T-helper 17 cell (primary cell): ENCODE results near the gene PSMD2. TPM values are rescaled to one million over a fixed set of nuclear protein-coding genes. Genes with fewer than 3 reads are reported as not detected.

ENCODE experiments used
- ATAC-seq: fragments of 150-1000 bp; cut with Tn5 transposase; 2 replicates; pipeline ENCODE4 v1.10.0; 2021; ENCODE audit warnings: mild to moderate bottlenecking, moderate library complexity
- DNase-seq, 3 donors: peaks; one replicate each; pipeline versions ENCODE4 v3.0.0 to v3.0.0-alpha.2; 2020 to 2021
- H3K9me3 ChIP-seq: one replicate; pipeline ENCODE4 v1.7.0; 2013; ENCODE audit warnings: low read length, mild to moderate bottlenecking; ENCODE audit not compliant: control insufficient read depth, poor library complexity, severe bottlenecking
- H3K27ac Mint-ChIP-seq: one replicate; pipeline ENCODE4 v1.8.0; 2022; ENCODE audit warnings: mild to moderate bottlenecking, moderate library complexity, mixed read lengths
- H3K27me3 Mint-ChIP-seq: one replicate; pipeline ENCODE4 v1.8.0; 2022; ENCODE audit warnings: mixed read lengths
- H3K36me3 Mint-ChIP-seq: one replicate; pipeline ENCODE4 v1.8.0; 2022; ENCODE audit warnings: low read depth, mixed read lengths
- H3K4me1 Mint-ChIP-seq: one replicate; pipeline ENCODE4 v1.8.0; 2022; ENCODE audit warnings: mild to moderate bottlenecking, mixed read lengths
- H3K4me3 Mint-ChIP-seq: one replicate; pipeline ENCODE4 v1.8.0; 2022; ENCODE audit warnings: mild to moderate bottlenecking, moderate library complexity, mixed read lengths
- total RNA-seq, 4 donors: library from RNA in 2 of 4; stranded (reverse) in 2 of 4; gene quantifications; one replicate each; pipeline ENCODE4 v1.2.3 and lab custom pipeline; 2022 to 2026

The PSMD2 gene
- total RNA-seq, 2 donors from 2014 or later: 149 to 171 TPM

DNA sequence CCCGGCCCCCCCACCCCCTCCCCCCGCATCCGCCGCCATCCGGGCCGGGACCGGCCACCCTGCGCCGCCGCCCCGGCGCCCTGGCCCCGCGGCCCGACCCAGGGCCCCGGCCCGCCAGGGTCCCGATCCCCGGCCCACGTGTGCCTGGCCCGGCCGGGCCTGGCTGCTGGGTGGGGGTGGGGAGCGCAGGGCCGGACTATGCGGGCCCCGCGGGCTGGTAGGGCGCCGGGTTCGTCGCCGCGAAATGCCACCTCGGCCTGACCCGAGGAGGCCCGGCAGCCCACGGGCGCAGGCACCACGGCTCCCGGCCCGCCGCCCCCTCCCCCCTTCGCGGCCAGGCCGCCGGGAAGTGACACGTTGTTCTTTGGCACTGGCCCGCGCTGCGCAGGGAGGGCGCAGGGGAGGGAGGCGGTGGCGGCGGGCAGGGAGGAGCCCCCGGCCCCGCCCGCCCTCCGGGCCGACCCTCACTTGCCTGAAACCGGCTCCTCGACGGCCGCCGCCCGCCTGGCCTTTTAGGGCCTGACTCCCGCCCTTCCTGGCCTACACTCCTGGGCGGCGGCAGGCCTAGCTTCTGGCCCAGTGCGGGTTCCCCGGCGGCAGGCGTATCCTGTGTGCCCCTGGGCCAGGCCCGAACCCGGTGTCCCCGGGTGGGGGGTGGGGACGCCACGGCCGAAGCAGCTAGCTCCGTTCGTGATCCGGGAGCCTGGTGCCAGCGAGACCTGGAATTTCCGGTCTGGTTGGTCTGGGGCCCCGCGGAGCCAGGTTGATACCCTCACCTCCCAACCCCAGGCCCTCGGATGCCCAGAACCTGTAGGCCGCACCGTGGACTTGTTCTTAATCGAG lies 15.9 kb downstream of the PSMD2 start:
- Mint-ChIP-seq H3K27ac (peak overlapping the region; percentile 86), H3K4me1 (peaks cover 36% of the 10 kb centered on the region), H3K36me3 (peaks cover 2% of the 10 kb centered on the region), H3K4me3 (peak overlapping the region; percentile 87), H3K27me3 (no peaks in the 10 kb centered on the region)
- H3K9me3 ChIP-seq: no peaks in the 10 kb centered on the region
- ATAC-seq (peak; percentile 67), DNase-seq (peak; percentile 53 to 71 (median 70))

DNA sequence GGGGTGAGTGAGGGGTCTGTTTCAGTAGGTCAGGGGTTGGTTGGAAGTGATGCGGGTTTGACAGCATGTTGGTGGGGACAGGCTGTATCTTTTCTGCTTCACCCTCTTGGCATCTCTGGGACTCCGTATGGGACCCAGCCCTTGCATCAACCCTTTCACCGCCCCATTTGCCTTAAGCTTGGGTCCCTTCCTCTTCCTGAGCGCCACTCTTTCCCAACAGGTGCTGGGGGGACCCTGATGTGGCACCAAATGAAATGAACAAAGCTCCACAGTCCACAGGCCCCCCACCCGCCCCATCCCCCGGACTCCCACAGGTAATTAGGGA lies 16.5 kb downstream of the PSMD2 start:
- Mint-ChIP-seq H3K27me3 (no peaks in the 10 kb centered on the region), H3K36me3 (peaks cover 2% of the 10 kb centered on the region), H3K27ac (peak overlapping the region; percentile 85), H3K4me1 (peaks cover 36% of the 10 kb centered on the region), H3K4me3 (peak overlapping the region; percentile 87)
- ATAC-seq (peak; percentile 4), DNase-seq (no peak)
- no peaks in the 10 kb centered on the region for H3K9me3 ChIP-seq

DNA sequence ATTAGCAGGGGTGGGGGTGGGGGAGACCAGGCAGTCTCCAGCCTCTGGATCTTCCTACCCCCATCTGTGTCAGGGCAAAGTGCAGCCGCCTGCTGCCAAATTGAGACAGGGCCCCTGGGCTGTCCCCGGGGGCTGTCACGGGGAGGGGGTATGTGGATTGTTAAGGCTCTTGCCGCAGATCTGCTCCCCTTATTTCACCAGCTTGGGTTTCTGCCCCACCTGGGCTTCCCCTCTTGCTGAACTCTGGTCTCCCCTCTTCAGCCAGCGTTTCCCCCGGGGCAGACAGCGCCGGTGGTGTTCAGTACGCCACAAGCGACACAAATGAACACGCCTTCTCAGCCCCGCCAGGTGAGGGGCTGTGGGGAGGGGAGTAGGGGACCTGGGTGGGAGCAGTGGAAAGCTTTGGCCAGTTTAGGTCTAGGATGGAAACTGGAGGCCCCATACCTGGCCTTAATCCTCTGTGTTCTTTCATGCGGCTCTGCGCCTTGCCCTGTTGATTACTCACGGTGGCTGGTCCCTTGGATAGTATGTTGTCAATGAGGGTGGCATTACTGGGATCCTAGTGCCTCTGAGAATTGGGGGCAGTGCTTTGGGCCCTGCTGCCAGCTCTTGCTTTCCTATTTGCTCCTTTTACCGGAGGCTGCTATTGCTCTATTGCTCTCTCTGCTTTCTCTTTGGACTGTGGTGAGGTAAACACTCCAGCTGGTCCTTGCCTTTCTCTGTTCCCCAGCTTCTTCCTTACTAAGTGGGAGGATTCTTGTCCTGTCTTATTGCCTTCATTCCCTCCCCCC lies 17.0 kb downstream of the PSMD2 start:
- Mint-ChIP-seq H3K4me1 (peaks cover 36% of the 10 kb centered on the region), H3K27ac (peak overlapping the region; percentile 85), H3K27me3 (no peaks in the 10 kb centered on the region), H3K36me3 (peaks cover 7% of the 10 kb centered on the region), H3K4me3 (peak overlapping the region; percentile 87)
- H3K9me3 ChIP-seq: no peaks in the 10 kb centered on the region
- DNase-seq (no peak), ATAC-seq (no peak)

DNA sequence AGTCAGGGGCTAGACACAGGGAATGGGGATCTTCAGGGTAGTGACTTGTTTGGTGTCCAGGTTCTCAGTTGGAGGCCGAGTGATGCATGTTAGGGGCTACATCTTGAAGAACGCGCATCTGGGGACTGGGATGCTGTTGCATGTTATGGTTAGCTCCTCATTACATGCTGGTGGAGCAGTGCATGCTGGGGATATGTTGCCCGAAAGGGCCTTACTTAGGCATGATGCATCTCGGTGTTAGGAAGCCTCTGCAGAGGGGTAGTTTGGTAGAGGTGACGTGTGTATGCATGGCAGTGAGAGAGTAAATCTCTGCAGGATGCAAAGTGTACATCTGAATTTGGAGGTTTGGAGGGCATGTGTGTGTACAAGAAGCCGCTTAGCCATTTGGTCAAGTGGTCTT lies 17.8 kb downstream of the PSMD2 start:
- peaks cover 33% of the 10 kb centered on the region for H3K4me1 Mint-ChIP-seq
- H3K36me3 Mint-ChIP-seq: peaks cover 7% of the 10 kb centered on the region
- DNase-seq: no peak

DNA sequence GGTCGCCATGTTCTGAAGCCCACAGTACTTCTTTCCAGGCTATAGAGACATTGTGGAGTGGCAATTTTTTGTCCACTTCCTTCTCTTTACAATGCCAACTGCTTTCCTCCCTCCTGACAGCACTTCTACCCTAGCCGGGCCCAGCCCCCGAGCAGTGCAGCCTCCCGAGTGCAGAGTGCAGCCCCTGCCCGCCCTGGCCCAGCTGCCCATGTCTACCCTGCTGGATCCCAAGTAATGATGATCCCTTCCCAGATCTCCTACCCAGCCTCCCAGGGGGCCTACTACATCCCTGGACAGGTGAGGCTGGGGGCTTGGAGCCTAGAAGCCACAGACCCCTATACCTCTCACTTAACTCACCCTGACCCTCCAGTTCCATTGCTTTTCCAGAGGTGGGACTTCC lies 18.2 kb downstream of the PSMD2 start:
- no peak for ATAC-seq
- peaks cover 33% of the 10 kb centered on the region for H3K4me1 Mint-ChIP-seq

More for the DNA sequence above, 17.8 kb downstream of the PSMD2 start:
- peak overlapping the region; percentile 85 for H3K27ac Mint-ChIP-seq
- peak overlapping the region; percentile 87 for H3K4me3 Mint-ChIP-seq
- H3K27me3 Mint-ChIP-seq: no peaks in the 10 kb centered on the region
- no peaks in the 10 kb centered on the region for H3K9me3 ChIP-seq
- ATAC-seq: no peak

DNA sequence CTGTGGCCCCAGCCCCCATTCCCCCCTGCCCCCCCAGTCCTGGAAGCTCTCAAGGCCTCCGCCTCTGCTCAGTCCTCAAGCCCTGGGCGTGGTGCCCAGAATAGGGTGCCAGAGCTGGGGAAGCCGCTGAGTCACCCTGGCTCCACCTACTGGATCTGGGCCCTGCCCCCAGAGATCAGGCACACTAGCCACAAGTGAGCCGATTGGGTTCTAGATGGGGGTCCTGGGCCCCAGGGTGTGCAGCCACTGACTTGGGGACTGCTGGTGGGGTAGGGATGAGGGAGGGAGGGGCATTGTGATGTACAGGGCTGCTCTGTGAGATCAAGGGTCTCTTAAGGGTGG lies 21.0 kb downstream of the PSMD2 start:
- Mint-ChIP-seq H3K27me3 (no peaks in the 10 kb centered on the region), H3K27ac (peak overlapping the region; percentile 90), H3K36me3 (peaks cover 13% of the 10 kb centered on the region), H3K4me3 (no peak overlapping the region), H3K4me1 (peaks cover 33% of the 10 kb centered on the region)
- DNase-seq (no peak), ATAC-seq (peak; percentile 35)
- no peaks in the 10 kb centered on the region for H3K9me3 ChIP-seq

More for the DNA sequence above, 18.2 kb downstream of the PSMD2 start:
- H3K27me3 Mint-ChIP-seq: no peaks in the 10 kb centered on the region
- DNase-seq: no peak
- H3K4me3 Mint-ChIP-seq: no peak overlapping the region
- H3K36me3 Mint-ChIP-seq: peaks cover 7% of the 10 kb centered on the region
- no peaks in the 10 kb centered on the region for H3K9me3 ChIP-seq
- H3K27ac Mint-ChIP-seq: peak overlapping the region; percentile 85

DNA sequence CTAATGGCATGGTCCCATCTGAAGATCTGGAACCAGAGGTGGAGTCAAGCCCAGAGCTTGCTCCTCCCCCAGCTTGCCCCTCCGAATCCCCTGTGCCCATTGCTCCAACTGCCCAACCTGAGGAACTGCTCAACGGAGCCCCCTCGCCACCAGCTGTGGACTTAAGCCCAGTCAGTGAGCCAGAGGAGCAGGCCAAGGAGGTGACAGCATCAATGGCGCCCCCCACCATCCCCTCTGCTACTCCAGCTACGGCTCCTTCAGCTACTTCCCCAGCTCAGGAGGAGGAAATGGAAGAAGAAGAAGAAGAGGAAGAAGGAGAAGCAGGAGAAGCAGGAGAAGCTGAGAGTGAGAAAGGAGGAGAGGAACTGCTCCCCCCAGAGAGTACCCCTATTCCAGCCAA lies 22.6 kb downstream of the PSMD2 start:
- no peaks in the 10 kb centered on the region for H3K9me3 ChIP-seq
- Mint-ChIP-seq H3K27me3 (no peaks in the 10 kb centered on the region), H3K36me3 (peaks cover 16% of the 10 kb centered on the region), H3K4me3 (no peak overlapping the region), H3K27ac (peak overlapping the region; percentile 90), H3K4me1 (peaks cover 22% of the 10 kb centered on the region)
- ATAC-seq: no peak
- DNase-seq: no peak

DNA sequence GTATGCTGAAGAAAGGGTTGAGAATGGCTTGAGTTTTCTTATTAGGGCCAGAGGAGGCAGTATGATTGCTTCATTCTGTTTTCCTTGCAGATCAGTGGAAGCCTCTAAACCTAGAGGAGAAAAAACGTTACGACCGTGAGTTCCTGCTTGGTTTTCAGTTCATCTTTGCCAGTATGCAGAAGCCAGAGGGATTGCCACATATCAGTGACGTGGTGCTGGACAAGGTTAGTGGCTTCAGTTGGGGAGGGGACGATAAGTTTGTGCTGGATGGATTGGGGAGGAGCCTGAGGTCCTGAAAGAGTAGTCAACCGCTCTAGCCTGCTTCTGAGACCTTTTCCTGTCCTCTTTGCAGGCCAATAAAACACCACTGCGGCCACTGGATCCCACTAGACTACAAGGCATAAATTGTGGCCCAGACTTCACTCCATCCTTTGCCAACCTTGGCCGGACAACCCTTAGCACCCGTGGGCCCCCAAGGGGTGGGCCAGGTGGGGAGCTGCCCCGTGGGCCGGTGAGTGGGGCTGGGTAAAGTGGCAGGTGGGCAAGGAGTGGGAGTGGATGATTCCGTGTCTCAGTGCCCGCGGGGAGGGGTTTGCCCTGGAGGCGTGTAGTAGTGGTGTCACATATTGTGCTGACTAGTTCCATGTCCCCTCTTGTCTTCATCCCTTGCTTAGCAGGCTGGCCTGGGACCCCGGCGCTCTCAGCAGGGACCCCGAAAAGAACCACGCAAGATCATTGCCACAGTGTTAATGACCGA lies 23.9 kb downstream of the PSMD2 start:
- Mint-ChIP-seq H3K27me3 (no peaks in the 10 kb centered on the region), H3K4me3 (no peak overlapping the region), H3K36me3 (peaks cover 18% of the 10 kb centered on the region), H3K27ac (peak overlapping the region; percentile 14), H3K4me1 (peaks cover 15% of the 10 kb centered on the region)
- no peak for ATAC-seq
- H3K9me3 ChIP-seq: no peaks in the 10 kb centered on the region
- no peak for DNase-seq

DNA sequence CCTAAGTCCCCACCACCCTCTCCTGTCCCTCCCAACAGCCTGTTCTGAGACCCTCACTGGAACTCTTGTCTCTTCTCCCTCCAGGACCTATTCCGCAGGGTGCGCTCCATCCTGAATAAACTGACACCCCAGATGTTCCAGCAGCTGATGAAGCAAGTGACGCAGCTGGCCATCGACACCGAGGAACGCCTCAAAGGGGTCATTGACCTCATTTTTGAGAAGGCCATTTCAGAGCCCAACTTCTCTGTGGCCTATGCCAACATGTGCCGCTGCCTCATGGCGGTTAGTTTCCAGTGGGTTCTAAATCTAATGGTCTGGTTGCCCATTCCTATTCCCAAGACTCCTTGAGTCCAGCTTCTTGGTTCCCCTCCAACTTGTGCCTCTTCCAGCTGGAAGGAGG lies 24.7 kb downstream of the PSMD2 start:
- peak overlapping the region; percentile 32 for H3K27ac Mint-ChIP-seq
- ATAC-seq (no peak), DNase-seq (no peak)
- H3K4me3 Mint-ChIP-seq: no peak overlapping the region
- peaks cover 21% of the 10 kb centered on the region for H3K36me3 Mint-ChIP-seq
- peaks cover 16% of the 10 kb centered on the region for H3K4me1 Mint-ChIP-seq
- H3K9me3 ChIP-seq: no peaks in the 10 kb centered on the region
- no peaks in the 10 kb centered on the region for H3K27me3 Mint-ChIP-seq

DNA sequence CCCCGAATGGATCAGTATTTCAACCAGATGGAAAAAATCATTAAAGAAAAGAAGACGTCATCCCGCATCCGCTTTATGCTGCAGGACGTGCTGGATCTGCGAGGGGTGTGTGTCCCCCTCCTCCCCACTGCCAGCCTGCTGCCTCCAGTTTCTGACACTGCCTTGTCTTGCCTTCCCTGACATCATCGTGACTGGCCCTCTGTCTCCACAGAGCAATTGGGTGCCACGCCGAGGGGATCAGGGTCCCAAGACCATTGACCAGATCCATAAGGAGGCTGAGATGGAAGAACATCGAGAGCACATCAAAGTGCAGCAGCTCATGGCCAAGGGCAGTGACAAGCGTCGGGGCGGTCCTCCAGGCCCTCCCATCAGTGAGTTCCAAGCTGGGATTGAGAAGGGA lies 26.2 kb downstream of the PSMD2 start:
- Mint-ChIP-seq H3K27me3 (no peaks in the 10 kb centered on the region), H3K27ac (no peak overlapping the region), H3K36me3 (peaks cover 29% of the 10 kb centered on the region), H3K4me1 (peaks cover 13% of the 10 kb centered on the region), H3K4me3 (no peak overlapping the region)
- ATAC-seq (no peak), DNase-seq (no peak)
- no peaks in the 10 kb centered on the region for H3K9me3 ChIP-seq

DNA sequence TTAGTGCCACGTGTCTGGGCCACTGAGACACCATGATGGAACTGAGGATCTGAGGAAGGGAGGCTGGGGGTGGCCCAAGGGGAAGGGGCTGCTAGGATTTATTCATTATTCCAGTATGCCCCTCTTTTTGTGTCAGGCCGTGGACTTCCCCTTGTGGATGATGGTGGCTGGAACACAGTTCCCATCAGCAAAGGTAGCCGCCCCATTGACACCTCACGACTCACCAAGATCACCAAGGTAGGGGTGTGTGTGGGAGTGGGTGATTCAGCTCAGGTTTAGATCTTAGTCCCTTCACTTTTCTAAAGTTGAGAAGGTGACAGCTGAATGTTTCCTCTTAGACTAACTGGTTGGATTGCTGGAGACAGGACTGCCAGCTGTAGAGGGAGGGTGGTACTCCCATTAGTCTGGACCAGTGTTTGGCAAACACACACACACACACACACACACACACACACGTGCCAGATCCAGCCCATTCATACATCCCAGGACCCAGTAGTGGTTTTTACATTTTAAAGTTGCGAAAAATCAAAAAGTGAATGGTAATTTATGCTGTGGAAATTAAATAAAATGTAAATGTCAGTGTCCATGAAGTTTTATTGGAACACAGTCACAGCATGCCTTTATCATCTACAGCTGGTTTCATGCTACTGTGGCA lies 26.8 kb downstream of the PSMD2 start:
- Mint-ChIP-seq H3K4me3 (peak overlapping the region; percentile 56), H3K36me3 (peaks cover 27% of the 10 kb centered on the region), H3K27me3 (no peaks in the 10 kb centered on the region), H3K4me1 (peaks cover 13% of the 10 kb centered on the region), H3K27ac (no peak overlapping the region)
- ATAC-seq: no peak
- no peaks in the 10 kb centered on the region for H3K9me3 ChIP-seq
- no peak for DNase-seq

DNA sequence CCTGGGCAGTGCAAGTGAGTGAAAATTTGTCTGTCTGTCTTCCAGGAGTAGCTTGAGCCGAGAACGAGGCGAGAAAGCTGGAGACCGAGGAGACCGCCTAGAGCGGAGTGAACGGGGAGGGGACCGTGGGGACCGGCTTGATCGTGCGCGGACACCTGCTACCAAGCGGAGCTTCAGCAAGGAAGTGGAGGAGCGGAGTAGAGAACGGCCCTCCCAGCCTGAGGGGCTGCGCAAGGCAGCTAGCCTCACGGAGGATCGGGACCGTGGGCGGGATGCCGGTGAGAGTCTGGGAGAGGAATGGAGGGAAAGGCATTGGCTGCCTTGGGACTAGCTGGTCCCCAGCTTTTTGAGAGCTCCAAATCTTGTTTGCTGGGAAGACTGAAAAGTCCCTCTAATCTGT lies 28.1 kb downstream of the PSMD2 start:
- ATAC-seq (no peak), DNase-seq (no peak)
- H3K27me3 Mint-ChIP-seq: no peaks in the 10 kb centered on the region
- peak overlapping the region; percentile 62 for H3K4me3 Mint-ChIP-seq
- peak overlapping the region; percentile 37 for H3K27ac Mint-ChIP-seq
- peaks cover 24% of the 10 kb centered on the region for H3K36me3 Mint-ChIP-seq
- H3K4me1 Mint-ChIP-seq: peaks cover 13% of the 10 kb centered on the region
- no peaks in the 10 kb centered on the region for H3K9me3 ChIP-seq

DNA sequence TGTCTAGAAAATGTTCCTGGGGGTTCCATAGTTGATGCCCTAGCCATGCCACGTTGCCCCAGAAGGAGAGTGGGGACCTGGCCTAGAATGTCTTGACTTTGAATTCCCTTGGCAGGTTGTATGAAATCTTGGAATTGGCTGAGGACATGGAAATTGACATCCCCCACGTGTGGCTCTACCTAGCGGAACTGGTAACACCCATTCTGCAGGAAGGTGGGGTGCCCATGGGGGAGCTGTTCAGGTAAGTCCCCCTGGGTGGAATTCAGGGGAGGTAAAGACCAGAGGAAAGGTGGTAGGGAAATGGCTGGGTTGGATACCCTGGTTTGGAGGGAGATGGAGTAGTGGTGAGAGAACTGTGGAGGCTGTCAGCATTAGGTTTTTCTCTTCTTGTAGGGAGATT lies 29.5 kb downstream of the PSMD2 start:
- no peak overlapping the region for H3K4me3 Mint-ChIP-seq
- no peaks in the 10 kb centered on the region for H3K27me3 Mint-ChIP-seq
- H3K36me3 Mint-ChIP-seq: peaks cover 31% of the 10 kb centered on the region
- H3K9me3 ChIP-seq: no peaks in the 10 kb centered on the region
- peaks cover 26% of the 10 kb centered on the region for H3K4me1 Mint-ChIP-seq
- DNase-seq (no peak), ATAC-seq (no peak)
- peak overlapping the region; percentile 84 for H3K27ac Mint-ChIP-seq
